BJ (cell line): ENCODE measurements around the gene CLBA1. TPM values are rescaled to one million over a fixed set of nuclear protein-coding genes. Genes with fewer than 3 reads are reported as not detected.

ENCODE experiments used
- CTCF ChIA-PET: fragments of 350-600 bp; formaldehyde crosslinking; extraction: SDS; loops from one replicate; lab custom pipeline; 2021; ENCODE audit warnings: antibody characterized with exemption, inconsistent platforms; lab: Yijun Ruan, JAX
- POLR2A ChIA-PET: fragments of 300-600 bp; sonication (Branson Sonifier 250); formaldehyde crosslinking; extraction: SDS; loops from one replicate; lab custom pipeline; 2021; ENCODE audit warnings: antibody characterized with exemption; lab: Charles Lee
- DNase-seq: peaks from one replicate; pipeline ENCODE4 v3.0.0-alpha.2; 2011; ENCODE audit warnings: low read depth
- H3K27me3 ChIP-seq: 2 replicates; pipeline ENCODE4 v1.6.0; 2011; ENCODE audit warnings: low read length; ENCODE audit not compliant: control insufficient read depth, insufficient read depth
- H3K36me3 ChIP-seq: 2 replicates; pipeline ENCODE4 v1.5.1; 2011; ENCODE audit warnings: low read length; ENCODE audit not compliant: control insufficient read depth, insufficient read depth
- H3K4me3 ChIP-seq: 2 replicates; pipeline ENCODE4 v1.5.1; 2011; ENCODE audit warnings: low read depth, mild to moderate bottlenecking, control low read depth, low read length
- polyA plus RNA-seq: library from polyadenylated mRNA; depleted of rRNA; stranded (reverse); fragments of >200 nt; gene quantifications from 2 replicates; pipeline ENCODE4 v1.2.3, GENCODE V29; 2011
- TF ChIP-seq, protein P1 (sequence below): IDR thresholded peaks from 2 replicates; pipeline ENCODE4 v1.5.1; 2011; ENCODE audit warnings: low read depth, mild to moderate bottlenecking, control low read depth, inconsistent platforms, low read length, moderate library complexity; ENCODE audit not compliant: insufficient read depth

CLBA1 gene
- polyA plus RNA-seq, 1 experiment = 5.9 TPM

- H3K27me3 ChIP-seq = no peaks in the 10 kb centered on the region
- CTCF ChIA-PET = interaction anchor here (0.6 to 3.4 kb wide), 7 partner anchors 13 to 78 kb away, joined by 3 to 13 read pairs (median 4); no protein-coding TSS in a partner anchor
- peaks cover 10% of the 10 kb centered on the region for H3K36me3 ChIP-seq
- no peak for DNase-seq
- POLR2A ChIA-PET = no interaction called here
- H3K4me3 ChIP-seq = no peak overlapping the region
- TF ChIP-seq, protein P1, sequence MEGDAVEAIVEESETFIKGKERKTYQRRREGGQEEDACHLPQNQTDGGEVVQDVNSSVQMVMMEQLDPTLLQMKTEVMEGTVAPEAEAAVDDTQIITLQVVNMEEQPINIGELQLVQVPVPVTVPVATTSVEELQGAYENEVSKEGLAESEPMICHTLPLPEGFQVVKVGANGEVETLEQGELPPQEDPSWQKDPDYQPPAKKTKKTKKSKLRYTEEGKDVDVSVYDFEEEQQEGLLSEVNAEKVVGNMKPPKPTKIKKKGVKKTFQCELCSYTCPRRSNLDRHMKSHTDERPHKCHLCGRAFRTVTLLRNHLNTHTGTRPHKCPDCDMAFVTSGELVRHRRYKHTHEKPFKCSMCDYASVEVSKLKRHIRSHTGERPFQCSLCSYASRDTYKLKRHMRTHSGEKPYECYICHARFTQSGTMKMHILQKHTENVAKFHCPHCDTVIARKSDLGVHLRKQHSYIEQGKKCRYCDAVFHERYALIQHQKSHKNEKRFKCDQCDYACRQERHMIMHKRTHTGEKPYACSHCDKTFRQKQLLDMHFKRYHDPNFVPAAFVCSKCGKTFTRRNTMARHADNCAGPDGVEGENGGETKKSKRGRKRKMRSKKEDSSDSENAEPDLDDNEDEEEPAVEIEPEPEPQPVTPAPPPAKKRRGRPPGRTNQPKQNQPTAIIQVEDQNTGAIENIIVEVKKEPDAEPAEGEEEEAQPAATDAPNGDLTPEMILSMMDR = peak; percentile 39; the same call in 1 of the 2 replicates
These were observed 26.8 kb downstream of the CLBA1 start for GRCh38 chr14:105012171-105012985.

- ChIA-PET POLR2A (no interaction called here), CTCF (interaction anchor here (0.7 to 3.4 kb wide), 6 partner anchors 9 to 77 kb away, joined by 3 to 13 read pairs (median 5); no protein-coding TSS in a partner anchor)
- no peak for DNase-seq
- TF ChIP-seq, protein P1 = no peak
- no peaks in the 10 kb centered on the region for H3K27me3 ChIP-seq
- H3K36me3 ChIP-seq = peaks cover 10% of the 10 kb centered on the region
- H3K4me3 ChIP-seq = no peak overlapping the region
These were observed 27.7 kb downstream of the CLBA1 start for GRCh38 chr14:105013150-105013785.

GRCh38 chr14:105014032-105014431 lies 28.4 kb downstream of the CLBA1 start:
- POLR2A ChIA-PET = no interaction called here
- no peak overlapping the region for H3K4me3 ChIP-seq
- DNase-seq = no peak

GRCh38 chr14:105014631-105015030 lies 29.0 kb downstream of the CLBA1 start:
- TF ChIP-seq, protein P1 = no peak
- DNase-seq = no peak
- Histone ChIP-seq H3K4me3 (no peak overlapping the region), H3K27me3 (no peaks in the 10 kb centered on the region), H3K36me3 (peaks cover 10% of the 10 kb centered on the region)
- ChIA-PET POLR2A (no interaction called here), CTCF (interaction anchor here (0.9 to 2.9 kb wide), 3 partner anchors 10 to 31 kb away, joined by 3 to 13 read pairs (median 5); no protein-coding TSS in a partner anchor)

More at GRCh38 chr14:105014032-105014431, 28.4 kb downstream of the CLBA1 start:
- TF ChIP-seq, protein P1 = no peak
- no peaks in the 10 kb centered on the region for H3K27me3 ChIP-seq
- peaks cover 10% of the 10 kb centered on the region for H3K36me3 ChIP-seq
- CTCF ChIA-PET = interaction anchor here (1.3 to 2.9 kb wide), 2 partner anchors 10 to 32 kb away, joined by 5 to 13 read pairs; no protein-coding TSS in a partner anchor

DNA sequence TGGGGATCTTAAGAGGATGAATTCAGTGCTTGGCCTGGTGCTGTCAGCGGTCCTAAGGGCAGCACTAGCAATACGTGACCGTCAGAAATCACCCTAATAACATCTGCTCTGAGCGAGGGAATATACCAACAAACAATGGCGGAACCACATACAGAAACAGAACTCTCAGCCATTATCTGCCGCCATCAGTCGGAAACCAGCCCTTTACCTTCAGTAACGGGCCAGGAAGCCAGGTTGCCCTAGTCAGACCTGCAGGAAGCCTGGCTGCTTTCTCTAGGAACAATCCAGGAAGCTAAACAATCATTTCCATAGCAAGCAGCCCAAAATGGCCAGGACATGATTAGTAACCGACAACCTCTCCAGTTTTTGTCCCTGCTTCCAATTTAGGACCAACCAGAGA lies 29.7 kb downstream of the CLBA1 start:
- H3K36me3 ChIP-seq = peaks cover 7% of the 10 kb centered on the region
- TF ChIP-seq, protein P1 = no peak
- ChIA-PET CTCF (interaction anchor here (0.9 kb wide), 1 partner anchor 31 kb away, joined by 3 read pairs; no protein-coding TSS in a partner anchor), POLR2A (no interaction called here)
- no peak for DNase-seq
- no peak overlapping the region for H3K4me3 ChIP-seq
- H3K27me3 ChIP-seq = no peaks in the 10 kb centered on the region
